NCI-H2029 treated with DMSO at 0.1 percent for 48 hours (cell line): Measurements from ENCODE around the gene QPRT.
"Not testable (repeated sequence)": the region's sequence is repeated elsewhere in the genome, so short reads cannot be mapped to it uniquely, and the experiment has no call there.

Experiments
- DNase-seq: peaks from one replicate; lab custom pipeline; 2025; lab: John Stamatoyannopoulos, UW

Gene QPRT

GRCh38 chr16:29720703-29721102, 41.7 kb downstream of the QPRT start:
- DNase-seq = no peak

GRCh38 chr16:29721167-29721879, 42.3 kb downstream of the QPRT start:
- DNase-seq = not testable (repeated sequence)

- no peak for DNase-seq
These were observed 47.9 kb downstream of the QPRT start for GRCh38 chr16:29726845-29727377.

- no peak for DNase-seq
These were observed 48.5 kb downstream of the QPRT start for GRCh38 chr16:29727452-29727851.

- no peak for DNase-seq
These were observed 50.1 kb downstream of the QPRT start for GRCh38 chr16:29729116-29729521.

GRCh38 chr16:29730649-29731048, 51.7 kb downstream of the QPRT start:
- no peak for DNase-seq

- not testable (repeated sequence) for DNase-seq
These were observed 53.0 kb downstream of the QPRT start for GRCh38 chr16:29731768-29732601.

- DNase-seq = no peak
These were observed 55.8 kb downstream of the QPRT start for GRCh38 chr16:29734786-29735185.

- no peak for DNase-seq
These were observed 57.1 kb downstream of the QPRT start for GRCh38 chr16:29736112-29736511.

- no peak for DNase-seq
These were observed 57.8 kb downstream of the QPRT start for GRCh38 chr16:29736764-29737163.

- DNase-seq = no peak
These were observed 58.7 kb downstream of the QPRT start for GRCh38 chr16:29737713-29738112.

- DNase-seq = no peak
These were observed 59.5 kb downstream of the QPRT start for GRCh38 chr16:29738514-29738913.

- DNase-seq = not testable (repeated sequence)
These were observed 61.1 kb downstream of the QPRT start for GRCh38 chr16:29739927-29740629.

- DNase-seq = not testable (repeated sequence)
These were observed 61.6 kb downstream of the QPRT start for GRCh38 chr16:29740630-29741015.

GRCh38 chr16:29742683-29743275, 63.8 kb downstream of the QPRT start:
- no peak for DNase-seq

- no peak for DNase-seq
These were observed 64.5 kb downstream of the QPRT start for GRCh38 chr16:29743475-29743826.

- no peak for DNase-seq
These were observed 65.0 kb downstream of the QPRT start for GRCh38 chr16:29743827-29744531.

- no peak for DNase-seq
These were observed 65.6 kb downstream of the QPRT start for GRCh38 chr16:29744541-29745101.

GRCh38 chr16:29745121-29745852, 66.3 kb downstream of the QPRT start:
- no peak for DNase-seq

GRCh38 chr16:29745853-29746345, 66.9 kb downstream of the QPRT start, which contains the start of gene C16orf54:
Gene C16orf54, minus strand, starts transcription at chr16:29745990. Its CDS starts 1,039 bp downstream, at chr16:29744951.
- DNase-seq = no peak
